GM18870 (cell line): ENCODE results near the gene PDE4D.
"Not testable (repeated sequence)": the region's sequence is repeated elsewhere in the genome, so short reads cannot be mapped to it uniquely, and the experiment has no call there.

ENCODE experiments used
- ATAC-seq: cut with Tn5 transposase; IDR thresholded peaks from one replicate; pipeline ENCODE4 v1.9.1; 2021; ENCODE audit warnings: moderate library complexity; ENCODE audit not compliant: unreplicated experiment

Gene PDE4D

DNA sequence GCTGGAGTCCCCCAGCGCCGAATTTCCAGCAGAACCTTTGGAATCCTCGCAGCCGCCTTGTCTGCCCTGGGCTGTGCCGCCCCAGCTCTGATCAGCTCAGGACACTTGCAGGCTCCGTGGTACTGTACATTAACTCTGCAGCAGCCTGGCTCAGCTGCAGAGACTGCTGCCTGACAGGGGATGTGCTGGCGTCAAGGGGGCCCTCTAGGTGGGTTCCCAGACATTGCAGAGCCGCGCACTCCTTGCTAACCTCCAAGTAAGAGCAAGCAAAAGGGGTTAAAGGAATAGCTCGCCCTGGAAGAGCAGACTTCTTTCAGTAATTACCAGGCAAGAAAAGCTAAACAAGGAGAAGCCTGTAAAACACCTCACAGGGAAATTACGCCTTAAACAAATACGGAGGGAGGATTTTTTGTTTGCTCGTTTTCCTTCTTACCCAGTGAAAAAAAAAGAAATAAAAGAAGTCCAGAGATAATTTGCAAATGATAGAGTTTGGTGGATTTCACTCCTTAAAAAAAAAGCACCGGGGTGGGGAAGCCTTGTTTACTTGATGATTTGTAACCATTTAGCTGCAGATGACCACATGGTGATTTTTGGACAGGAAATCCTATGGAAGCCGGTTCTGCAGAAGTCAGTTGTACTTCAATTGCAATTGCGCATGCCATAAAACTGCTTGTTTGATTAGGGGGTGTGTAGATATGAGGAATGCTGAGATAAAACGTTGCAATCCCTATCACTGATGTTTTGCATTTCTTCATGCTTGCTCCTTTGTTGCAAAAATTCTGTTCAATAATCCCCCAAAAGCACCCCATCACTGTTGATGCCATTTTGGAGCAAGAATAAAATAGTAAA, 305.8 kb downstream of the PDE4D start:
- ATAC-seq = no peak

DNA sequence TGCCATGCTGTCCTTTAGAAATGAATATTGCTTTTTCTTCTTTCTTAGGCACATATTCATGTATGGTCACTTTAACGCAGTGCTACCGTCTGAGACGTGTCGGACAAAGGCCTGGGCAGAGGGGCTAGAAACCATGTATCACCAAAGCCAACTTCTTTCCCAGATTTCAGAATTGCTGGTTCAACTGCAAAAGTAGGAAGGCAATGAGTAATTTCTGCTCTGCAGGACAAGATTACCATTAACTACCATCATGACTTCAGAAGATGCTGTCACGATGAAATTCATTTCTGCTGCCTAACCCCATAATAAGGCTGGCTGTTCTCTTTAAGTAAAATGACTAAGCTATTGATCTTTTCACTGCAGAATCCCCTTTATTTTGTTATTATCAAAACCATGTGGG, 306.7 kb downstream of the PDE4D start:
- ATAC-seq = no peak

DNA sequence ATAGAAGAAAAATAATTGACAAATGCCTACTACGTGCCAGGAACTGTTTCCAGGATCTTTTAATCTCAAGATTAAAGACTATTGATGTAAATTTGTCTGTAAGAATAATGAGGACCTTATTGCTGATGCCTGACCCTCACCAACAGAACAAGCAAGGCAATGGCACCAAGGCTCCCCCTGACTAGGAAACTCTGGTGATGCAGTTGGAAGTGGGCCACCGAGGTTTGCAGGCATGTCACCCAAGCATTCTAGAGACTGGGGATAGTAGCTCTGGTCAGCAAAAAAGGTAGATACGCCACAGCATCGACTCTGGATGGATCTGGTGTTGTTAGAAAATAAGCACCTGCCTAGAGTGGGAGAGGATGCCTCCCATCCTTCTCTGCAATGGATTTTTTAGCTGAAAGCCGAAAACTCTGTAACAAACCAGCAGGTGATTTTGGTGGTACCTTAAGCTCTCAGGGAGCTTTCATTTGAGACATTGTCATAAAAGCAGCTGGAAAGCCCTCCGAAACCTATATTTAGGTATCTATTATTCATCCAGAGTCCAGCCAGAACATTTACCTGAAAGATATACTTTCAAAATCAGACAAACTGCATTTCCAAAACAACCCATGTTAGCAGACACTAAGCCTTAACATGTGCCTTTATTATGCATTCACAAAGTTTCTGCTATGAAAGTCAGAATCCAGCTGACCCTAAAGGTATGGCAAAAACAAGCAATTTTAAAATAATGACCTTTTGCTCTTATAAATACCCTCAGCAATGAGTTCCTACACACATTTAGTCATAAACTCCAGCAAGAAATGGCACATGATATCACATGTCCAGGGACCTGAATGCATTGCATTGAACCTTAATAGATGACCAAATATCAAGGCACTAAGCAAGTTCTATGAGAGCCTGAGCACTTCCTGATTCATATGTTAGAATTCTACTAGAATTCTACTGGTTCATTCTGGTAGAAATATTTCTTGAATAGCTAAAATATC, 308.4 kb downstream of the PDE4D start:
- ATAC-seq = no peak

DNA sequence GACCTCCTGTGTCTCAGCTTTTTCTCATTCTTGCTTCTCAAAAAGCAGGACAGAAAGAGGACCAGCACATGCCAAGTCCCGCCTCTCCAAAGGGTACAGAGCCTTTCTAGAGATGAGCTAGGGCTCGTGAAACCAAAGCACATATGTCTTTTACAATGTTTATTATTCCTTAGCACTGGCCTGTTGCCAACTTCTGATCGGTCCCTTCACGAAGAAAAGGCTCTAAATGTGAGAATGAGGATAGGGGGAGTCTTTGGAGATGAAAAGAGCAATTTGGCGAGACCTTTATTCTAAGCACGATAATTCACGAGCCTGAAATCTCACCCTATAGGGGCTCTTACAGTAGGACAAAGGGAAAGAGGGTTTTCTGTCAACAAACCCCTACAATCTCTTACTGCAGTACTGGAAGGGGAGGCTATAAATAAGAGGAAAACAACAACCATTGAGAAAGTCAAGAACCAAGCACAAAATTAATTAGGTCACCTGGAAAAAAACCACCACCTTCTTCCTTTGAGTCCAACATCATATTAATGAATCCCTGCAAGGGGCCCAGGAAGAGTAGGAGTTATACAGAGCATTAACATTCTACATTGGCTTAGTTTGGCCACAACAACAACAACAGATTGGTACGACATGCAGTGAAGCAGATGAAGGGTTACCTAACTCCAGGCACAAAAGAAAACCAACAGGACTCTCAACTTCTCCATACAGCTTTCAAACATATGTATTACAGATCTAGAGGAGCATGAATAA, 309.5 kb downstream of the PDE4D start:
- ATAC-seq = no peak

DNA sequence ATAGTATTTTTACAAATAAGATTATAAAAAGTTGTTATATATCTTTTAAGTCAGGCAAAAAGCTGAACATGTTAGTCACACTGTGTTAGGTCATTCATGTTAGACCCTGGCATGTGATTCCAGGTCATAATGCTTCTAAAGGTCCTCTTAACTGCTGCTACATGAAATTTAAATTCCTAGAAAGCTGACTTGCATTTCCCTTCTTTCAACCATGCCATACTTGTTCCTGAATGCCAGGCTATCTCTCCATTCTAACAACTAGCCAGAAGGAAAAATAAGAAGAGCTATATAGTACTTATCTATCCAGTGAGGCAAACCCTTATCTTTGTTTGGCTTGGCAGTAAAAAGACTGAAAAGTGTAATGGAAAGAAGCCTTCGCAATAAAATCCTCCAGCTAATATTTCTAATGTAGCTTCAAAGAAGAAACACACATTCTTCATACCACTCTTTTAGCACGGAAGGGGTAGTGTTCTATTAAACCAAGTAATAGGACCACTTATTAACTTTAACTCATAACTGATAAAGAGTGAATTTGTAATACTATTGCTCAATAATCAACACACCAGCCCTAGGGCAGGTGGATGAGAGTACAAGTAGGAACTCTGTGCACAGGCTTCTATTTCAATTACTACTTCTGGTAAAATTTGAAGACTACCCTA, 310.2 kb downstream of the PDE4D start:
- no peak for ATAC-seq

DNA sequence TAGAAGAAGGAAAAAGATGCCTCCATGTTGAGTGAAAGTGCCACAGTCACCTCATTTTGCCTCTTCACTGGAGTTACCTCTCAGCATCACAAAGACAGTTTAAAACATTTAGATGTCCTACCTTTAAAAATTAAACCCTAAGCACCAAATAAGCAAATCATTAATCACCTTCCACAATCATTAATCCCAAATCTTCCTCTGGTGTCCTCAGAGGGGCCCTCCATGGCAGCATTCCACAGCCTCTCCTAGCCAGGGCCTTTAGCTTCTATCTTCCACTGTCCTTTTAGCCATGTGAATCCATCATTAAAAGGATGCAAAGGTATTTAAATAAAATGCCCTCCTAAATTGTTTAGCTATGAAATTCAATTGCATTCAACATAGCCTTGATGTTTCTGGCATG, 310.8 kb downstream of the PDE4D start:
- ATAC-seq = no peak

DNA sequence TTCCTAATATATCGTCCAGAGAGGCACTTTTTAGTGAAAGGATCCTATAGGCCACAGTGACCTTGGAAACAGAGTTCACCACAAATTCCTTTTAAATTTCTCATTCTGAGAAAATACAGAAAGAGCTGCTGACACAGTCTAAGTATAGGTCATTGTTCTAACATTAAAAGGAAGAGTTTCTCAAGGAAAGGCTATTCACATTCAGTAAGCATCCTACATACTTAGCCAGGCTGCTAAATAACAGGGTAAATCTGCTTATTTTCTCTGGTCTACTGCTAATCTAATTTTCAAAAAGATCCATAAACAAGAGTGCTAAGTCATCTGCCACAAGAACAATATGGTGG, 313.7 kb downstream of the PDE4D start:
- no peak for ATAC-seq

DNA sequence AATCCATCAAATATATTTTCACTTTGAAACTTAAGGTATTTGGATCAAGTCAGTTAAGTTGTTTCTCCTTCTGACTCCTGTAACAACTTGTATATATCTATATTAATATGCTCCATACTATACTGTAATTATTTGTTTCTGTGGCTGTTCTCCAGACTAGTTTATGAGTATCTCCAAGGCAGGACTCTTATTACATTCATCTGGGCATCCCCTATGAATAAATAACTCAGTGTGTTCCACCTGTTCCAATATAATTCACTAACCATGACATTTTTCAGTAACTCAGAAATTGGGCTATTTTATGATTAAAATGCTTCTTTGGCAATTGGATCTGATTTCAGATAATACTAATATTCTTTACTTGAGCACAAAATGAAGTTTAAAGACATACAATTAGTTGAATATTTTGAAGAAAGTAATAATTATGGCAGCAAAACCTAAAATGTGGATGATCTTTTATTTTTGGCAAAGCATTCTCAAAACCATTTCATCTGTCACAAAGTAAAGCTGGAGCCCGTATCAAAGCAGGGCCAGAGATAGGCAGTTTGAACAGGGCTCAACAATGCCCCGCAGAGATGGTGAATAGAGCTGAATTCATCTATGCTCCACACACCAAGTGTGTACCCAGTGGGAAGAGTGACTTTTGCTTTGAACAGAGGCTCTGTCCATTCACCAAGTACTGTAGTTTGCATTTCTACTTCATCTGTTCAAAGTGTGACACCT, 314.3 kb downstream of the PDE4D start:
- ATAC-seq = no peak

DNA sequence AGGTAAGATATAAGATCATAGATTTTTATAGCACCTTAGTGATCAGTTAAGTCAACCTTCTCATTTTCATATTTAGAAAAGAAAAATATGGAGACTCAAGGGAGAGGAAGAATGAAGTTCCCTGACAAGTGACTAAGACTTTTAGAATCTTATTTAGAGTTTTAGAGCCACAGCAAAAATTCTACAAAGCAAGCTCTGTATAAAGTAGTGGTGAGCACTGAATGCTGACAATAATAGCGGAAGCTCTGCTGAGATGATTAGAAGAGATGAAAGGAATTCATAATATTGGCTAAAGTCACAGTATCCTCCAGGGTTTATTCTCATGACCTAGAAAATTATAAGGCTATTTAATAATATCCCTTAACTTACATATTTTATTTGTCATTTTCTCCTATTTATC, 316.0 kb downstream of the PDE4D start:
- ATAC-seq = no peak

DNA sequence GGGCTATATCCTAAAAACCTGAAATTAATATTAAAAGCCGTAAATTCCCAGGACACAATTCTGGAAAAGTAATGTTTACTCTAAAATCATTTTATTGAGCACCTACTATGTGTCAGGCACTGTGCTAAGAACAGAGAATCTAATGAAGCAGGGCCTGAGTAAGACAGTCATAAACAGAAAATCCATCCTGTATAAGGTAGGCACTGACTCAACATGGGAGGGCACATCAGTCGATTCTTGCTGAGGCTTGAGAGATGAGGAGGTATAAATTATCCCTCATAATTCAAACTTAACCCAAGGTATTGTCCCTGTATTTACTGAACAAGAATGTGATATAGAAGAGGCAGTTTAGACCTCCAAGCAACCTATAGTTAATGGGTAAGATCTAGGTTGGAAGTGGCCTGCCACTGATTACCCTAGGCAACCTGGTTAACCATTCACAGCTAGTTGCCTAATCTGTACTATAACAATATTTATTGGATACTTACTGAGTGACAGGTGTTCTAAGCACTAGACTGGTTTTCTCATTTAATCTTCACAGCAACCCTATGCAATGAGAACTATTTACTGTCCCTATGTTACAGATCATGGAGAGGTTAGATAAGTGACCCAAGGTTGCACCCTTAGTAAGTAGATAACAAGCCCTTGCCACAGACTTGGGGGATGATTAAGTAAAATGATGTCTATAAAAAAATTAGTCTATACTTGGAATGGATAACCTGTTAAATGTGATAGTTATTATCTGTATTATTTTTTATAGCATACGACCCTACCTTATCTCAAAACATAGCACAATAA, 317.7 kb downstream of the PDE4D start:
- peak; percentile 62 for ATAC-seq

DNA sequence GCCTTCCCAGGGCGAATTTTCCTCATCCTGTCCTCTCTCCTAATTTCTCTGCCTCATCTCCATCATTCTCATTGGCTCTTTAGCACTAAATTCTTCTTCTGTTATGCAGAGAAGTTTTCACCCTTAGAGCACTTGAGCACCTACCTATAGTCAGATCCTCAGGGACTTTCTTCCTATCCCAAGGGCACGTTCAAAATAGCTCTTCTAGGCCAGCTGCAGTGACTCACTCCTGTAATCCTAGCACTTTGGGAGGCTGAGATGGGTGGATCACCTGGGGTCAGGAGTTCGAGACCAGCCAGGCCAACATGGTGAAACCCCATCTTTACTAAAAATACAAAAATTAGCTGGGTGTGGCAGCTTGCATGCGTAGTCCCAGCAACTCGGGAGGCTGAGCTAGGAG, 320.0 kb downstream of the PDE4D start:
- not testable (repeated sequence) for ATAC-seq

DNA sequence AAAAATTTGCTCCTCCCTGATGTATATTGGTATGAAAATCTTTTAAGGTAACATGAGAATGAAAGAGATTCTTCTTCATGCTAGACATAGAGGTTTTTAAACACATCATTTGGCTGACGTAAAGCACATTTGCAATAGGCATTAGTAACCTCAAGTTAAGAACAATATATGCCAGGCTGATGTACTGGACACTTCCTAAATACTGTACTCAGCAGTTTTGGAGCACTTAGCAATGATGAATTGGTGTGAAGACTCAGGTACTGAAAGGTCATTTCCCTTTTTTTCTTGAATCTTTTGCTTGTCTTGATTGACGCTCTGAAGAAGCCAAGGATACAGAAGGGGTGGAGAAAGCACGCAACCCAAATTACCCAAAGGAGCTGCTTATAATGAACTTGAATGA, 322.5 kb downstream of the PDE4D start:
- ATAC-seq = no peak

DNA sequence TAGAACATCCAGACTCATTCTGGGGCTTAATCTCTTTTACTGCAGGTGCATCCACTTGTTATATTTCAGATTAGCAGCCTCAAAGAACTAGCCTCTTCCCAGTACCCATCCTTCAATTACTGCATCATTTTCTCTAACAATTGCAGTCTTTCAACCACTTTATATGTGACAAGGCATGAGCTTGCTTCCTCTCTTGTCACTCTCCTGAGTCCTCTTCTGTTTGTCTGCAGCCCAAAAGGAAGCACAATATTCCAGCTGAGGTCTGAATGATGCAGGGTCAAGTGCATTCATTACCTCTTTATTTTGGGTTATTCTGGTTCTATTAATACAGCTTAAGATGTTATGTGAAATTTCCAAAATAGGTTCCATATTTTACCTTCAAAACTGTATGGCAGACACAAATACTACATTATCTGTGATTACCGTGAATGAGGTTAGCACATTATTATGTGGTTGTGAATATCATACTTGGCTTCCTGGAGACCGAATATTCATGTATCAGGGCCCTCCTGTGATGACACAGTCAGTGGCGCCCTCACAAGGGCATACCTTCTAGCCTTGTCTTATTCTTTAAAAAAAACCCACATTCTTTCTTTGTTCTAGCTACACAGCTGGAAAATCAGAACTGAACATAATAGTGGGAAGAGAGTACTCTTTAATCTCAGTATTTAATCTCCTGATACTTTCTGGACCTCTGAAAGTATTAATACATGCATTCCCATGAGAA, 323.8 kb downstream of the PDE4D start:
- ATAC-seq = no peak

DNA sequence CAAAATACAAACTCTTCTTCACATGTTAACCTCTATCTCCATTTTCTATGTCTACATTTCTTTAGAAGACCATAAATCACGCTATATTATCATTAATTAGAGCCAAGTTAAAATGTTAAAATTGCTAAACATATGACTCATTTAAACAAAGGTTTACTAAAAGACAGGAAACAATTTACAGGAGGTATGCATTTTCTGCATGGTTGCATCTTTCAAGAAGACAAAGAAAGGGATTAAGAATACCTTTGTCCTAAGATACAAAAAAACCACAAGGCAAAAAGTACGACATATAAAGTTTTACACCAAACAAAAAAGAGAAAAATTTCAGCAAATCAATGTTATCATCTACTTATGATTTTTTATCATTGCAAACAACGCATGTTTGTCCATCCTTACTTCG, 324.4 kb downstream of the PDE4D start:
- ATAC-seq = no peak

DNA sequence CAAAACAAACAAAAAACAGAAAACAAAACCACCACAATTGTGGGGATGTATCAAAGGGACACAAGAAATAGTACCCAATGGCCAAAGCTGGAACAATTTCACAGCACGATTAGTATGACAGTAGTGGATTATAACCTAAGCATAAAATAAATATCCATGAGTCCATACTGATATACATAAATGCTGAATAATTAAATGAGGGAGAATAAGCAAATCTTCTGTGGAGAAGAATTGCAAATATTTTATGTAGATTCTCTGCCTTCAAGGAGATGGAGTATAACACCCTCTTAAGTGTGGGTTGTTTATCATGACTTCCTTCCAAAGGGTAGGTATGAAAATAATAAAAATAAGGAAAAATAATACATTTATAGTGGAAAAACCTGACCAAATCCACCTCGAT, 325.4 kb downstream of the PDE4D start:
- no peak for ATAC-seq

DNA sequence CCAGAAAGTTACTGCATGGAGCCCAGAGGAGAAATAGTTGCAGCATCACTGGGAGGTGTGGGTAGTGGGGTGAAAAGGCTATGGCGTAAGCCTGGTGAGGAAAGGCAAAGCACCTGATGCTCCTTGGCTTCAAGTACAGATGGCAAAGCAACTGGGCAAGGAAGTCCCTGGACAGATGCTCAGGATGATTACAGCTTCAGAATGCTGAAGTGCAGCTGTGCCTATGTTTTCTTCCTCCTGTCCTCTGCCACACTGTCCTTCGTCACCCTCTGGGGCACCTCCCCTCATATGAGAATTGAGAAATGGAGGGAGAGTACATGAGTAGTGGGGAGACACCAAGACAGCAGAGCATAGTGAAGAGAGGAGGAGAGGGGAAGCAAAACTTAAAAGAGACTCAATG, 328.0 kb downstream of the PDE4D start:
- no peak for ATAC-seq

DNA sequence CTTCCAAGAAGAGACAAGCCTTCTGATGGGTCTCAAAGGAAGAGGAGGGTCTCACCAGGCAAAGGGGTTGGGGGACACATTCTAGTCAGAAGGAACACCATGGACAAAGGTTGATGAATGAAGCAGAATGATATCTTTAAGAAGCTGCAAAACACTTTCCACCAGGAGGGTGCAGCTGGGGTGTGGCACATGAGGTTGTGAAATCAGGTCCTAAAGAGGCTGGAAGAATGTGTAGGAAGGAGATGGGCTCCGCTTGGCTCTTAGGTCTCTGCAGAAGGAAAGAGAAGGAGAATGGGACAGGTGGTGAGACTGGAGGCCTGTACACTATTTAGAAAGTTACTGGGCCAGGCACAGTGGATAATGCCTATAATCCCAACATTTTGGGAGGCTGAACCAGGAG, 328.6 kb downstream of the PDE4D start:
- no peak for ATAC-seq

DNA sequence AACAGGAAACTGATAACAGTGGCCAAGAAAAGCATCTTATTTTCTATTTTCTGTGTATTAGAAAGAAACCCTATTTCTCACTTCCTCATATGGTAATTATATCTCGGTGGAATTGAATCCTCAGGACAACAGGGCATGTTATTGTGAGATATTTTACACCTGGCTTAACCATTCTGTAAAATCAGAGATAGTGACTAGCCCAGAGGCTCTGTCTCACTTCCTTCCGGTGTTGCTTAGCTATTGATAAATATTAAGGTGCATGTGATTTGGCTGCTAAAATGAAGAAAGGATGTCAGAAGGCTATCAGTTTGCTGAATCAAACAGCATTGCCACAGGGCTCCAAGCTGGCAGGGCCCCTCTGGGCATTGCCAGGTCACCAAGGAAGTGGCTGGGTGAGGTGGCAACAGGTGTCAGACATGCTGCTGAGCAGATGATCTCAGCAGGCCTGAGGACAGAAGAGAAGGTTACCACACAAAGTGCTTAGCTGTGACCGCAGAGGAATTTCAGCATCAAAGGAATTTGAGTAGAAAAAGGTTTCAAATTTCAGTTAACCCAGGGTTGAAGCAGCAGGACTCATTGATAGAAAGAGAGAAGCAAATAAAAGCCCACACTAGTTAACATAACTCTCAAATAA, 330.7 kb downstream of the PDE4D start:
- peak; percentile 93 for ATAC-seq
